Loucy (cell line): Measurements from ENCODE around the gene CD72.

Source experiments
- H2AFZ ChIP-seq: fragments of 200-600 bp; sonication (generic); 2 replicates; pipeline ENCODE4 v1.6.0; 2016; ENCODE audit warnings: antibody characterized with exemption, mild to moderate bottlenecking, low read length, moderate library complexity
- H3F3A ChIP-seq: fragments of 200-600 bp; 2 replicates; pipeline ENCODE4 v1.6.0; 2016; ENCODE audit warnings: antibody characterized with exemption, low read depth, mild to moderate bottlenecking
- H3K27me3 ChIP-seq: fragments of 200-600 bp; sonication (generic); 2 replicates; pipeline ENCODE4 v1.6.1; 2014; ENCODE audit warnings: low read length, mild to moderate bottlenecking; ENCODE audit not compliant: insufficient read depth, poor library complexity, severe bottlenecking
- H3K36me3 ChIP-seq: fragments of 200-600 bp; sonication (generic); 2 replicates; pipeline ENCODE4 v1.6.1; 2016; ENCODE audit warnings: low read length; ENCODE audit not compliant: insufficient read depth
- H3K4me1 ChIP-seq: fragments of 200-600 bp; sonication (generic); 2 replicates; pipeline ENCODE4 v1.5.1; 2014; ENCODE audit warnings: low read length, mild to moderate bottlenecking; ENCODE audit not compliant: insufficient read depth, poor library complexity, severe bottlenecking
- H3K4me2 ChIP-seq: fragments of 200-600 bp; sonication (generic); 2 replicates; pipeline ENCODE4 v1.6.0; 2014; ENCODE audit warnings: antibody characterized with exemption, low read length, low read depth, mild to moderate bottlenecking; ENCODE audit not compliant: poor library complexity, severe bottlenecking
- H3K4me3 ChIP-seq: fragments of 200-600 bp; sonication (generic); 2 replicates; pipeline ENCODE4 v1.5.1; 2014; ENCODE audit warnings: low read length, mild to moderate bottlenecking, mixed read lengths; ENCODE audit not compliant: poor library complexity, severe bottlenecking
- H3K79me2 ChIP-seq: fragments of 200-600 bp; sonication (generic); 2 replicates; pipeline ENCODE4 v1.6.1; 2014; ENCODE audit warnings: low read length; ENCODE audit not compliant: insufficient read depth
- H3K9ac ChIP-seq: fragments of 200-600 bp; sonication (generic); 2 replicates; pipeline ENCODE4 v1.6.0; 2014; ENCODE audit warnings: mild to moderate bottlenecking, low read depth, low read length, moderate library complexity; ENCODE audit not compliant: poor library complexity, severe bottlenecking
- H3K9me2 ChIP-seq: fragments of 200-600 bp; sonication (generic); replicated peaks from 2 replicates; pipeline ENCODE4 v1.6.1; 2016; ENCODE audit warnings: low read depth, low read length, mixed read lengths
- H3K9me3 ChIP-seq: fragments of 200-600 bp; sonication (generic); 2 replicates; pipeline ENCODE4 v1.6.1; 2014; ENCODE audit warnings: mild to moderate bottlenecking, antibody characterized with exemption, low read length, low read depth; ENCODE audit not compliant: insufficient read depth
- H4K20me1 ChIP-seq: fragments of 200-600 bp; sonication (generic); 2 replicates; pipeline ENCODE4 v1.6.0; 2014; ENCODE audit warnings: antibody characterized with exemption, low read length, mild to moderate bottlenecking; ENCODE audit not compliant: insufficient read depth, poor library complexity, severe bottlenecking
- EZH2phosphoT487 ChIP-seq: fragments of 200-600 bp; IDR thresholded peaks from 2 replicates; pipeline ENCODE4 v1.6.1; 2018; ENCODE audit warnings: antibody characterized with exemption, mild to moderate bottlenecking, moderate library complexity, borderline replicate concordance
- TF ChIP-seq, protein P1 (sequence below): fragments of 200-600 bp; sonication (generic); conservative IDR thresholded peaks from 2 replicates; pipeline ENCODE4 v1.5.1; 2014; ENCODE audit warnings: mild to moderate bottlenecking, antibody characterized with exemption, low read length

The CD72 gene

DNA sequence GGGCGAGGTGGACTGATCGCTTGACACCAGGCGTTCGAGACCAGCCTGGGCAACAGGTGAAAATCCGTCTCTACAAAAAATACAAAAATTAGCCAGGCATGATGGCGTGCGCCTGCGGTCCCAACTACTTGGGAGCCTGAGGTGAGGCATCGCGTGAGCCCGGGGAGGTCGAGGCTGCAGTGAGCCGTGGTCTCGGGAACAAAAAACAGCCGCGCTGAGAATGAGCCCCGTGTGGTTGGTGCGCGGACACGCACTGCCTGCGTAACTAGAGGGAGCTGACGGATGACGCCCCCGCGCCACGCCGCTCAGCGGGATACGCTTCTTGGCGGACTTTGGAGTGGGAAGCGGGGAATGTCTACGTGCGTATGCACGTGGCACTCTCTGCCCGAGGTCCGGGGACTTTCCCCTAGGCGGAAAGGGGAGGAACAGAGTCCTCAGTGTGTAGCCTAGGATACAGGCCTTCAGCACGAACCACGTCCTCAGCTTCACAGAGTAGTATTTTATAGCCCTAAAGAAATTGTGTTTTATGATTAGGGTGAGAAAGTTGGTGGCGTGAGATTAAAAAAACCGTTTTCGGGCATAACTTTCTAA, 39.4 kb upstream of the CD72 start, which contains the start of gene RMRP:
Gene RMRP (minus strand): TSS at position 474 of the 591 bp plus-strand sequence.
- H3K4me1 ChIP-seq = peaks cover 57% of the 10 kb centered on the region
- no peaks in the 10 kb centered on the region for H3K9me3 ChIP-seq
- H3K4me3 ChIP-seq = peak within 1 kb of the TSS; percentile 82
- peak within 1 kb of the TSS; percentile 87 for H3K4me2 ChIP-seq
- TF ChIP-seq, protein P1, sequence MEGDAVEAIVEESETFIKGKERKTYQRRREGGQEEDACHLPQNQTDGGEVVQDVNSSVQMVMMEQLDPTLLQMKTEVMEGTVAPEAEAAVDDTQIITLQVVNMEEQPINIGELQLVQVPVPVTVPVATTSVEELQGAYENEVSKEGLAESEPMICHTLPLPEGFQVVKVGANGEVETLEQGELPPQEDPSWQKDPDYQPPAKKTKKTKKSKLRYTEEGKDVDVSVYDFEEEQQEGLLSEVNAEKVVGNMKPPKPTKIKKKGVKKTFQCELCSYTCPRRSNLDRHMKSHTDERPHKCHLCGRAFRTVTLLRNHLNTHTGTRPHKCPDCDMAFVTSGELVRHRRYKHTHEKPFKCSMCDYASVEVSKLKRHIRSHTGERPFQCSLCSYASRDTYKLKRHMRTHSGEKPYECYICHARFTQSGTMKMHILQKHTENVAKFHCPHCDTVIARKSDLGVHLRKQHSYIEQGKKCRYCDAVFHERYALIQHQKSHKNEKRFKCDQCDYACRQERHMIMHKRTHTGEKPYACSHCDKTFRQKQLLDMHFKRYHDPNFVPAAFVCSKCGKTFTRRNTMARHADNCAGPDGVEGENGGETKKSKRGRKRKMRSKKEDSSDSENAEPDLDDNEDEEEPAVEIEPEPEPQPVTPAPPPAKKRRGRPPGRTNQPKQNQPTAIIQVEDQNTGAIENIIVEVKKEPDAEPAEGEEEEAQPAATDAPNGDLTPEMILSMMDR = no peak
- no peak for TF ChIP-seq EZH2phosphoT487
- peaks cover 3% of the 10 kb centered on the region for H4K20me1 ChIP-seq
- peak within 1 kb of the TSS; percentile 77 for H3K9ac ChIP-seq
- no peaks in the 10 kb centered on the region; the same call in 1 of the 2 replicates for H3K36me3 ChIP-seq
- H3K9me2 ChIP-seq = no peaks in the 10 kb centered on the region
- H3F3A ChIP-seq = 0 out of 2 replicates have a peak, but pooled peaks cover 6% of the 10 kb centered on the region
- H2AFZ ChIP-seq = peak within 1 kb of the TSS; percentile 87
- no peaks in the 10 kb centered on the region for H3K27me3 ChIP-seq
- peaks cover 37% of the 10 kb centered on the region for H3K79me2 ChIP-seq

DNA sequence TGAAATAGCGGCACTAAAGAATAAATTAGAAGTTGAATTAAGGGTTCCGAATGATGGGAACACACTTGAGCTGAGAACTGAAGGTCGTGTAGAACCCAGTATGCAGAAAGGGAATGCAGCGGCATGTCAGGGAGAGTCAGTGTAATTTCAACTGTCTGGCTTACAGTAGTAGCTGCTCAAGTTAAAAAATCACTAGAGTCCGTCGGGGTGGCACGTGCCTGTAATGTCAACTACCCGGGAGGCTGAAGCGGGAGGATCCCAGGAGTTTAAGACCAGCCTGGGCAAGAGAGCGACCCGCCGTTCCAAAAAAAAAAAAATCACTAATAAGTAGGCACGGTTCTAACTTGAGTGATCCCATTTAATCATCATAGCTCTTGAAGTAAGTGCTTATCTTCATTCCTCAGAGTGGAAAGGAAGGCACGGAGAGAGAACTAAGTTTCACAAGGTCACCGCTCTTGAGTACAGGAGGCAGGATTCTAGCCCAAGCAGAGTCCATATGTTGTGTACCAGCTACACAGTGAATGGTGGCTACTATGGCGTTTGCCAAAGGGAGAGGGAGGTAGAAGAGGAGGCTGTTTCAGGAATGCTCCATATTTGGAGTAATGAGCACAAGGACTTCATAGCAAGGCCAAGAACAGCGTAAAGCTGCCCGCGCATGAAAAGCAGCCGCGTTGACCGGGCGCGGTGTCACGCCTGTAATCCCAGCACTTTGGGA, 38.8 kb upstream of the CD72 start:
- Histone ChIP-seq H3F3A (0 out of 2 replicates have a peak, but pooled peaks cover 6% of the 10 kb centered on the region), H2AFZ (0 out of 2 replicates have a peak overlapping the region, but pooled peaks have one; percentile 4), H3K4me3 (peak overlapping the region; percentile 82), H3K4me1 (peaks cover 53% of the 10 kb centered on the region), H3K9me3 (no peaks in the 10 kb centered on the region), H3K9ac (peak overlapping the region; percentile 77), H3K36me3 (no peaks in the 10 kb centered on the region; the same call in 1 of the 2 replicates), H3K27me3 (no peaks in the 10 kb centered on the region), H3K4me2 (peak overlapping the region; percentile 87), H3K9me2 (no peaks in the 10 kb centered on the region), H4K20me1 (peaks cover 3% of the 10 kb centered on the region), H3K79me2 (peaks cover 32% of the 10 kb centered on the region)
- TF ChIP-seq, protein P1 = no peak
- TF ChIP-seq EZH2phosphoT487 = no peak

GRCh38 chr9:35656348-35656747, 38.1 kb upstream of the CD72 start:
- no peaks in the 10 kb centered on the region for H3K9me2 ChIP-seq
- H3K9me3 ChIP-seq = no peaks in the 10 kb centered on the region
- TF ChIP-seq, protein P1 = no peak
- no peak for TF ChIP-seq EZH2phosphoT487
- no peak overlapping the region for H3K9ac ChIP-seq
- peaks cover 33% of the 10 kb centered on the region for H3K79me2 ChIP-seq
- peak overlapping the region; percentile 87 for H3K4me2 ChIP-seq
- no peaks in the 10 kb centered on the region for H4K20me1 ChIP-seq
- H3K4me3 ChIP-seq = no peak overlapping the region
- H3K4me1 ChIP-seq = peaks cover 53% of the 10 kb centered on the region
- H3F3A ChIP-seq = 0 out of 2 replicates have a peak, but pooled peaks cover 6% of the 10 kb centered on the region
- no peak overlapping the region for H2AFZ ChIP-seq
- H3K36me3 ChIP-seq = no peaks in the 10 kb centered on the region; the same call in 1 of the 2 replicates
- no peaks in the 10 kb centered on the region for H3K27me3 ChIP-seq
